Kidney capillary endothelial cell (primary cell): Measurements from ENCODE around the gene CHST14.
A peak's percentile ranks its signal among the peaks of the same experiment; 100 is the strongest.

Source experiments
- DNase-seq: peaks from one replicate; pipeline ENCODE4 v3.0.0-alpha.2; 2018; ENCODE audit warnings: low spot score

CHST14 gene

GRCh38 chr15:40489274-40490175 is 18.7 kb downstream of the CHST14 start:
- no peak for DNase-seq

- DNase-seq: no peak
These were observed 22.5 kb downstream of the CHST14 start for GRCh38 chr15:40493089-40493840.

- DNase-seq: no peak
These were observed 24.7 kb downstream of the CHST14 start for GRCh38 chr15:40495516-40495915.

GRCh38 chr15:40498418-40498817 is 27.6 kb downstream of the CHST14 start:
- DNase-seq: no peak

GRCh38 chr15:40498891-40499290 is 28.1 kb downstream of the CHST14 start:
- DNase-seq: no peak

GRCh38 chr15:40499931-40500330 is 29.1 kb downstream of the CHST14 start:
- no peak for DNase-seq

- no peak for DNase-seq
These were observed 30.0 kb downstream of the CHST14 start for GRCh38 chr15:40500568-40501330.

- no peak for DNase-seq
These were observed 30.7 kb downstream of the CHST14 start for GRCh38 chr15:40501487-40501886.

- DNase-seq: peak; percentile 49
These were observed 36.3 kb downstream of the CHST14 start for GRCh38 chr15:40506964-40507571.

- DNase-seq: no peak
These were observed 37.4 kb downstream of the CHST14 start for GRCh38 chr15:40508216-40508615.

- no peak for DNase-seq
These were observed 39.4 kb downstream of the CHST14 start for GRCh38 chr15:40510201-40510600.

GRCh38 chr15:40511093-40511471 is 40.3 kb downstream of the CHST14 start:
- DNase-seq: no peak

- no peak for DNase-seq
These were observed 40.8 kb downstream of the CHST14 start for GRCh38 chr15:40511472-40512133.

- no peak for DNase-seq
These were observed 41.7 kb downstream of the CHST14 start for GRCh38 chr15:40512440-40512839.

GRCh38 chr15:40513609-40514008 is 42.8 kb downstream of the CHST14 start:
- DNase-seq: no peak

- no peak for DNase-seq
These were observed 45.5 kb downstream of the CHST14 start for GRCh38 chr15:40516322-40516721.
